IMR-90 (cell line): ENCODE data around the gene LDHD. TPM values are rescaled to one million over a fixed set of nuclear protein-coding genes. Genes with fewer than 3 reads are reported as not detected.

Source experiments
- CTCF ChIP-seq: conservative IDR thresholded peaks from 2 replicates; pipeline ENCODE4 v1.5.1; 2012; ENCODE audit warnings: mild to moderate bottlenecking, low read depth, low read length, improper control_type of control experiment
- MAFK ChIP-seq: IDR thresholded peaks from 2 replicates; pipeline ENCODE4 v1.6.1; 2012; ENCODE audit warnings: low read depth, low read length, improper control_type of control experiment
- MAZ ChIP-seq: IDR thresholded peaks from 2 replicates; pipeline ENCODE4 v1.6.1; 2012; ENCODE audit warnings: low read depth, mild to moderate bottlenecking, low read length, improper control_type of control experiment, moderate library complexity, borderline replicate concordance
- polyA plus RNA-seq, 3 experiments: library from polyadenylated mRNA; depleted of rRNA; stranded (reverse); fragments of >200 nt; gene quantifications; 2 replicates each; pipeline ENCODE4 v1.2.3, GENCODE V29; 2012; ENCODE audit warnings: low replicate concordance in 1 of 3
- total RNA-seq: library from RNA; depleted of rRNA; stranded (reverse); fragments of >200 nt; gene quantifications from 2 replicates; pipeline ENCODE4 v1.2.3, GENCODE V29; 2012

The LDHD gene
- total and polyA plus RNA-seq, 2 of the 4 experiments (the other 2 are of a cell fraction), result under 0.01 to 0.26 TPM

GRCh38 chr16:75099738-75100602 is 16.6 kb downstream of the LDHD start (continued):
- no peak for TF ChIP-seq CTCF
- no peak for TF ChIP-seq MAZ
- TF ChIP-seq MAFK, result no peak
